Sigmoid colon (tissue), 4 donors: ENCODE results near the gene MPZL1.

Experiments used
- CTCF ChIP-seq, 4 experiments: fragments of 450-650 bp in 3 of 4; fragments of 200-600 bp in 1 of 4; IDR thresholded peaks; one replicate each; pipeline ENCODE4 v1.5.1; 2016 to 2019; ENCODE audit warnings: antibody characterized with exemption in 4 of 4, mild to moderate bottlenecking in 3 of 4, moderate library complexity in 2 of 4
- POLR2AphosphoS5 ChIP-seq, 4 donors: sonication (generic); formaldehyde crosslinking; IDR thresholded peaks; one replicate each; pipeline ENCODE4 v1.6.1; 2017; ENCODE audit warnings: antibody characterized with exemption in 4 of 4

DNA sequence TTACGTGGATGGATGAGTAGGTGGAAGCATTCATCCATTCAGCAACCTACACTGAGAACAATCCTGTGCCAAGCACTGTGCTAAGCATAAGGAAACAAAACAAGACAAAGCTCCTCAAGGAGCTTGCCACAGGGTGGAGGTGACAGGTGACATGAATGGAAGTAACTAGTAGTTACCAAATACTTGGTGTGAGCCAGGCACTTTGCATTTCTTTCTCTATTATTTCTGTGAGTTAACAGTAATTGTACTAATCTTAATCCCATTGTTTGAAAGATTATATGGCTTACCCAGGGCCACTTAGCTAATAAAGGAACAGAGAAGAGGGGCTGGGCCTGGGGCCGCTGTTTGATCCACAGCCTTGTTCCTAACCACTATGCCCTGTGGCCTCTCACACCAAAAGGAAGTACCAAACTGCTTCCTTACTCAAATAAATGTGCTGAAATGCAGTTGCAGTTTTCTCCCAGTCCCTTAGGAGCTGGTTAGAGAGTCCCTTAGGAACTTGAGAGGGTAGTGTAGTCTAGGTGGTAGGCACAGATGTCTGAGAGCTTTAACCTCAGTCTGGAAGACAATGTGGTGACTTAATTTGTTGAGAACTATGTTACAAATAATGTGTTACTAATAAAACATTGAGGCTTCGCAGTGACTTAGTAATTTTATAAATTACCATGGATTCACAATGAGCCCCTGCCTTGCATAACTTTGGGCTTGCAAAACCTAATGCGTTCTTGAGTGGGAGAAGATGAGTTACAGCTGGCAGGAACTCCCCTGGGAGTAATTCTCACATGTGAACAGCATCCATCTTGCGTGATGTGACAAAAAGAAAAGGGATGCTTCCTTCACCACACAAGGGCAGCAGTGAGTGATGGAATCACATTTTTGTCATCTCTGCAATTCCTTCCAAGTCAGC, 69.8 kb downstream of the MPZL1 start:
- TF ChIP-seq CTCF (IDR thresholded peaks at IDR 0.05) (no peak), POLR2AphosphoS5 (IDR thresholded peaks at IDR 0.05) (peak; percentile 75 to 88 (median 83))
